GM19395 (cell line): ENCODE data around the gene DNLZ.

Experiments used
- ATAC-seq: cut with Tn5 transposase; IDR thresholded peaks from one replicate; pipeline ENCODE4 v1.9.1; 2021; ENCODE audit warnings: mild to moderate bottlenecking, moderate library complexity; ENCODE audit not compliant: unreplicated experiment

DNLZ gene

GRCh38 chr9:136333486-136333885, 30.1 kb downstream of the DNLZ start:
- ATAC-seq, result no peak

- no peak for ATAC-seq
Measured at GRCh38 chr9:136333045-136333444, 30.5 kb downstream of the DNLZ start.

- ATAC-seq, result no peak
Measured at GRCh38 chr9:136332482-136332983, 31.0 kb downstream of the DNLZ start.

GRCh38 chr9:136331556-136332481, 31.7 kb downstream of the DNLZ start:
- ATAC-seq, result no peak

- ATAC-seq, result no peak
Measured at GRCh38 chr9:136331030-136331429, 32.5 kb downstream of the DNLZ start.

- ATAC-seq, result no peak
Measured at GRCh38 chr9:136330406-136330990, 33.0 kb downstream of the DNLZ start.

GRCh38 chr9:136329636-136330405, 33.7 kb downstream of the DNLZ start:
- ATAC-seq, result no peak

GRCh38 chr9:136329211-136329627, 34.3 kb downstream of the DNLZ start:
- ATAC-seq, result no peak

- ATAC-seq, result no peak
Measured at GRCh38 chr9:136328622-136329041, 34.9 kb downstream of the DNLZ start.

- no peak for ATAC-seq
Measured at GRCh38 chr9:136328011-136328621, 35.4 kb downstream of the DNLZ start.

- no peak for ATAC-seq
Measured at GRCh38 chr9:136327304-136327974, 36.1 kb downstream of the DNLZ start, which contains the start of gene GPSM1. GPSM1 (plus strand) TSS chr9:136327539; CDS start chr9:136327696, 157 bp downstream.

GRCh38 chr9:136326761-136327303, 36.7 kb downstream of the DNLZ start:
- ATAC-seq, result no peak

- no peak for ATAC-seq
Measured at GRCh38 chr9:136326061-136326760, 37.3 kb downstream of the DNLZ start.

GRCh38 chr9:136325358-136325757, 38.2 kb downstream of the DNLZ start:
- ATAC-seq, result no peak

- no peak for ATAC-seq
Measured at GRCh38 chr9:136324501-136325300, 38.8 kb downstream of the DNLZ start.

GRCh38 chr9:136323371-136323789, 40.2 kb downstream of the DNLZ start:
- no peak for ATAC-seq

GRCh38 chr9:136322756-136323330, 40.7 kb downstream of the DNLZ start:
- ATAC-seq, result no peak

GRCh38 chr9:136321561-136321960, 42.0 kb downstream of the DNLZ start:
- no peak for ATAC-seq
